Mesothelial cell of epicardium (in vitro differentiated cells): ENCODE measurements around the gene DIS3L2. TPM values are rescaled to one million over a fixed set of nuclear protein-coding genes. Genes with fewer than 3 reads are reported as not detected.
"Not testable (repeated sequence)": the region's sequence is repeated elsewhere in the genome, so short reads cannot be mapped to it uniquely, and the experiment has no call there.

Experiments
- DNase-seq, 2 experiments: peaks; one replicate each; pipeline ENCODE4 v3.0.0; 2021; ENCODE audit warnings: low spot score in 2 of 2; ENCODE audit not compliant: unreplicated experiment in 2 of 2
- H3K27ac Mint-ChIP-seq: 2 replicates; pipeline ENCODE4 v1.8.0; 2021; ENCODE audit warnings: mixed read lengths
- H3K27me3 Mint-ChIP-seq: 2 replicates; pipeline ENCODE4 v1.8.0; 2021; ENCODE audit warnings: low read depth, mixed read lengths
- H3K36me3 Mint-ChIP-seq: 2 replicates; pipeline ENCODE4 v1.8.0; 2021; ENCODE audit warnings: mixed read lengths
- H3K4me1 Mint-ChIP-seq: 2 replicates; pipeline ENCODE4 v1.8.0; 2021; ENCODE audit warnings: mixed read lengths
- H3K4me3 Mint-ChIP-seq: 2 replicates; pipeline ENCODE4 v1.8.0; 2021; ENCODE audit warnings: mild to moderate bottlenecking, moderate library complexity, mixed read lengths
- H3K9me3 Mint-ChIP-seq: 2 replicates; pipeline ENCODE4 v1.8.0; 2021; ENCODE audit warnings: mixed read lengths
- CTCF ChIP-seq: fragments of 200-600 bp; sonication (generic); IDR thresholded peaks from one replicate; pipeline ENCODE4 v1.5.0; 2021; ENCODE audit warnings: antibody characterized with exemption; ENCODE audit not compliant: unreplicated experiment
- total RNA-seq: library from RNA; stranded (reverse); gene quantifications from 3 replicates; pipeline ENCODE4 v1.2.1, GENCODE V29; 2021

Gene DIS3L2
- total RNA-seq, 1 donor from 2014 or later = 74.4 TPM

DNA sequence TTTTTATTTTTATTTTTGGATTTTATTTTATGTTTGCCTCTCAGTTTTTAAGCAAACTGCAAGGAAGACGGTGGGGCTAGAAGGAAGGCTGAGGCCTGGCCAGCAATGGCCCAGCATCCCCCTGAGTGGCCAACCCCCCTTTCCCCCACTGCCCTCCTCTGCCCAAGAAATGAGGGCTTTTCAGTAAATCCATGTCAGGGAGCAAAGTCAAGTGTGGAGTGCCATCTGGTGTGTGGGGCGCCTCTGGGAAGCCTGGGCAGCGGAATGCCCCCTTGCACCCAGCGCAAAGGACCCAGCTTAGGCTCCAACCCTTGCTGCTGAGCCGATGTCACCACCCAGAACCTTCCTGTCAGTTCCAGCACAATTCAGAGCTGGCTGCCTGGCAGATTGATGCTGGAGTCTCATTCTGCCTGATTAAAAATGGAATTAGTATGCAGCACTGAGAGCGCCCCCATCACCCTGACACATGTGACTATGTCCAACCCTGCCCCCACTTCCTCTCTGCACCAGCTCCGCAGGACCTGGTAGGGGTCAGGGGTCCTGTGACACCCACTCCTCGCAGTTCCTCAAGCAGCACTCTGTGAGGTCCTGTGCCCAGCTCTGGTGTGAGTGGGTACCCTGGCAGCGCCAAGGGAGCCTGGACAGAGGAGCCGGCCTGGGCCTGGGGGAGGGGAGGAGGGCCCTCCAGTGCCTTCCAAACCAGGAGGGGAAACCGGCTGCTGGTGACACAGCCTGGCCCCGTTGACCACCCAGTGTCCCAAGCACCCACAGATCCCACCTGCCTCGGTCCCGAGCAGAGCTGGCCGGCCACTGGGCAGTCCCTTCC is 407.8 kb downstream of the DIS3L2 start:
- no peak for TF ChIP-seq CTCF
- H3K9me3 Mint-ChIP-seq = no peaks in the 10 kb centered on the region
- H3K27ac Mint-ChIP-seq = no peak overlapping the region
- no peak overlapping the region for H3K4me3 Mint-ChIP-seq
- H3K4me1 Mint-ChIP-seq = peaks cover 8% of the 10 kb centered on the region
- H3K27me3 Mint-ChIP-seq = no peaks in the 10 kb centered on the region
- no peaks in the 10 kb centered on the region for H3K36me3 Mint-ChIP-seq
- DNase-seq = peak in 1 of 2 experiments; percentile 29

DNA sequence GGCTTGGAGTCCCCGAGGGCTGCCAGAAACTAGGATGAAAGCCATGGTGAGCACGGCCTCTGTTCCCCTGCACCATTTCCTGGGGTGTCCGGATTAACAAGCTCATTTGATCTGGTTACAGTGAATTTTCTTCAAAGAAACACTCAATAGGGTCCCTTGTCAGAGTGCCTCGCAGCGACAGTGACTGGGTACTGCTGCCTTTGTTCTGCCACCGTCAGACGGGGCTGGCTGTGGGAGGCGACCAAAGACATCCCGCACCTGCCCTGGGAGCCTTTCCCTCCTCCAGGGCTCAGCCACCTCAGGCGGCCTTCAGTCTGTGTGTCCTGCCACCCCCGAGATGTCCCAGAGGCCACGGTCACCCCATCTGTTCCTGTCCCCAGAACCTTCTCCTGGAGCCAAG is 408.5 kb downstream of the DIS3L2 start:
- H3K4me1 Mint-ChIP-seq, H3K27me3 Mint-ChIP-seq, DNase-seq, H3K36me3 Mint-ChIP-seq, H3K4me3 Mint-ChIP-seq, H3K9me3 Mint-ChIP-seq, H3K27ac Mint-ChIP-seq: not testable (repeated sequence)

- H3K27ac Mint-ChIP-seq = no peak overlapping the region
- no peak for TF ChIP-seq CTCF
- H3K9me3 Mint-ChIP-seq = no peaks in the 10 kb centered on the region
- H3K4me1 Mint-ChIP-seq = no peaks in the 10 kb centered on the region
- no peak for DNase-seq
- no peak overlapping the region for H3K4me3 Mint-ChIP-seq
- no peaks in the 10 kb centered on the region for H3K36me3 Mint-ChIP-seq
- no peaks in the 10 kb centered on the region for H3K27me3 Mint-ChIP-seq
Observed at GRCh38 chr2:232372231-232373208, 411.0 kb downstream of the DIS3L2 start.

GRCh38 chr2:232374356-232374755 is 412.8 kb downstream of the DIS3L2 start:
- Mint-ChIP-seq H3K27ac (no peak overlapping the region), H3K36me3 (no peaks in the 10 kb centered on the region), H3K4me3 (no peak overlapping the region), H3K27me3 (no peaks in the 10 kb centered on the region), H3K9me3 (no peaks in the 10 kb centered on the region), H3K4me1 (no peaks in the 10 kb centered on the region)
- DNase-seq = no peak
- no peak for TF ChIP-seq CTCF

DNA sequence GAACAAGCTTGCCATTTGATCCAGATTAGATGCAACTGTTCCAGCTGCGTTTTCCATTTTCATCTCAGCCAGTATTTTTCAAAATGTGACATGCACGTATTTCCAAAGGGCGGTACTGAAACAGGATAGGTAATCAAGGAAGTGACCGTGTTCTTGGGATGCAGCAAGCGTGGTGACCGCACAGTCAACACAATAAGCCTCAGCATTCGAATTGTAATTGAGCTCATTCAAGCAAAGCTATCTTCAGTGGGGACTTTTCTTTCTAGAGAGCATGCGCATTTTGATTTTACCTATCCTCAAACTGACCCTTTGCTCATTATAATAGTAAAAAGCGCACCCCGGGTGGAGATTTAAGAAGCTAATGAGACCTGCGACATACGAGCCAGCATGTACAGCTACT is 413.7 kb downstream of the DIS3L2 start:
- H3K4me1 Mint-ChIP-seq = no peaks in the 10 kb centered on the region
- no peak overlapping the region for H3K27ac Mint-ChIP-seq
- no peak for DNase-seq
- H3K4me3 Mint-ChIP-seq = no peak overlapping the region
- H3K9me3 Mint-ChIP-seq = no peaks in the 10 kb centered on the region
- no peaks in the 10 kb centered on the region for H3K27me3 Mint-ChIP-seq
- no peak for TF ChIP-seq CTCF
- no peaks in the 10 kb centered on the region for H3K36me3 Mint-ChIP-seq

GRCh38 chr2:232376260-232376659 is 414.7 kb downstream of the DIS3L2 start:
- Mint-ChIP-seq H3K9me3 (no peaks in the 10 kb centered on the region), H3K27me3 (no peaks in the 10 kb centered on the region), H3K4me3 (no peak overlapping the region), H3K27ac (no peak overlapping the region), H3K36me3 (no peaks in the 10 kb centered on the region), H3K4me1 (no peaks in the 10 kb centered on the region)
- no peak for TF ChIP-seq CTCF
- no peak for DNase-seq
